ENCODE measurements around the gene CYGB.

- no peak for TF ChIP-seq CTCF (IDR thresholded peaks at IDR 0.05)
- TF ChIP-seq POLR2A (IDR thresholded peaks at IDR 0.05): no peak
- TF ChIP-seq POLR2AphosphoS5 (IDR thresholded peaks at IDR 0.05): no peak
Measured at GRCh38 chr17:76551685-76552084, 14.2 kb upstream of the CYGB start.
